Endometrial microvascular endothelial cells (primary cell): ENCODE results near the gene GLDC. TPM values are rescaled to one million over a fixed set of nuclear protein-coding genes. Genes with fewer than 3 reads are reported as not detected.
"Not testable (repeated sequence)": the region's sequence is repeated elsewhere in the genome, so short reads cannot be mapped to it uniquely, and the experiment has no call there.

ENCODE experiments used
- in situ Hi-C: cut with HindIII; loops from 2 replicates; pipeline ENCODE4 v1.10.0; 2017; ENCODE audit warnings: low sequenced_read_pairs, low pct_unique_long_range_greater_than_20kb; ENCODE audit errors: inconsistent ontology term
- total RNA-seq: library from RNA; depleted of rRNA; stranded (reverse); fragments of >200 nt; gene quantifications from one replicate; pipeline ENCODE4 v1.2.3, GENCODE V29; 2015; ENCODE audit errors: inconsistent ontology term

The GLDC gene
- total RNA-seq, 1 donor from 2014 or later: 1.0 TPM

DNA sequence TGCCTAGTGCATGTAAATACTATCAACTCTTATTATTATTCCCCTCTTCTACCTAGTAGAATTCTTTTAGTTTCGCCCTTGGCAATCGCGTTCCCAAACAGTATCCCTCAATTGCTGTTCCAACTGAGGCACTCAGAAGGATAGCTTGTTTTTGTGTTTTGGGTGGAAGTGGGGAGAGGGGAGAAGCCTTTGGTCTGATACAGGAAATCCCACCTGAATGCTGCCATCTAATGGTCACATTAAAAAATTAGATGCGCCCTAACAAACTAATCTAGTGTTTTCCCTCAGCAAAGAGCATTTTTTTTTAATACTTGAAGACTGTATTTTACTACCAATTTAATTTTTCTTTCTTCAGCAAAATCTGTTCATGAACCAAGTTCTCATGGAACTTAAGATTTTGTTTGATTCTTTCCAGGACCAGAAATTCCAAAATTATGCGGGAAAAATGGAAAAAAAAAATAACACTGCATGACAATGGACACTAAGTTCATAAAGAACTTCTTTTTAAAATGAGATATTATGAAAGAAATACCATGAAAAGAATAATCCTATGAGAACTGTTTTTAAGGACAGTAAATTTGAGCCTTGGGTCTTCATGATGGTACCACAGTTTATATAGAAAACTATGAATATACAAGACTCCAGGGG lies 22.2 kb upstream of the GLDC start:
- in situ Hi-C loops: no loop called here

DNA sequence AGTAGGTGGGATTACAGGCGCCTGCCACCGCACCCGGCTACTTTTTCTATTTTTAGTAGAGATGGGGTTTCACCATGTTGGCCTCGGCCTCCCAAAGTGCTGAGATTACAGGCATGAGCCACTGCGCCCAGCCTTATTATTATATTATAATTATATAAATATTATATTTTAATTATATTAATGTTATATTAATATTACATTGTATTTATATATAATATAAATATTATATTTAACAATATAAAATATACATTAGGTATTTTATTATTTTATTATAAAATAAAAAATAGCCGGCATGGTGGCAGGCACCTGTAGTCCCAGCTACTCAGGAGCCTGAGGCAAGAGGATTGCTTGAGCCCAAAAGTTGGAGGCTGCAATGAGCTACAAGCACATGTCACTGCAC lies 21.6 kb upstream of the GLDC start:
- in situ Hi-C loops: no loop called here

DNA sequence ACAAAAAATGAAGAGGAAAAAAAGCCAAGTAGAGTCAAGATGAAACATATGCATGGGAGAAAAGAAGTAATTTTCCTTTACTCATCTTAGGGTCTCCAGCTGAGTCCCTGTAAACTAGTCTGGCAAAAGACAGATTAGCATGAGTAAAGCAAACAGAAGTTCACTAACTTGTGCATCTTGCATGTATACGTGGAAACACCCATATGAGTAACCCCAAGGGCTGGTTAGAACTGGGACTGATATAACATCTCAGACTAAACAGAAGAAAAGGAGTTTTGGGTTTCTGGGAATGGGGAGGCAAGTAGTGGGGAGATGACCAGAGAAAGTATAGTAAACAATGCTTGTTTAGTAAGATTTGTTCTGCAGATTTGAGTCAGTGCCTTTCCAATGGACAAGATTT lies 20.1 kb upstream of the GLDC start:
- in situ Hi-C loops: no loop called here

DNA sequence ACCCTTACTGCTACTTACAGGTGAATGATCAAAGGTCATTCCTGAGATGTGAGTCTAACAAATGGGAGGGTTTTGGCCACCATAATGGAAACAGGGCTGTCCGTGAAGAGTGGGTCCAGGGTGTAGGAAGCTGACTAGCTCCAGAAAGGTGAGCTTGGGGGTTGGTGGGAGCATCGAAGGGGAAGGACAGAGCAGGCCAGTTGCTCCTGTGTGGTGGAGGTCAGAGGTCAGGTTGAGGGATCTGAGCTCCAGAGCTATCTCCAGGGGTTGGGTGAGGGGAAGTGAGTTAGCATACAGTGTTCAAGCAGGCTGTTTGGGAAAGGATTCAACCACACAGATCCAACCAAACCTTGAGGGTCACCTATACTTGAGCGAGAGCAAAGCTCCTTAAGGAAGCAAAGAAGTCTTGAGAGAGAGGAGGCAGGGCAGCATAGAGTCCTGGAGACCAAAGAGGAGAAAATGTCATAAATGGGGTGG lies 18.7 kb upstream of the GLDC start:
- in situ Hi-C loops: no loop called here

DNA sequence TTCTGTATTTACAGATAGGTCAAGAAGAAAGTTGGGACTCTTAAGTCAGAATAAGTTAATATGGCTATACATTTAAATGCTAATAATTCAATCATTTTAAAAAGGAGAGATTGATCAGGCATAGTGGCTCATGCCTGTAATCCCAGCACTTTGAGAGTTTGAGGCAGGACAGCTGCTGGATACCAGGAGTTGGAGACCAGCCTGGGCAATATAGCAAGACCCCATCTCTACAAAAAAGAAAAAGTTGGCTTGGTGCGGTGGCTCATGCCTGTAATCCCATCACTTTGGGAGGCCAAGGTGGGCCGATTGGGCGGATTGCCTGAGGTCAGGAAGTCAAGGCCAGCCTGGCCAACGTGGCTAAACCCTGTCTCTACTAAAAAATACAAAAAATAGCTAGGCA lies 15.0 kb upstream of the GLDC start:
- in situ Hi-C loops: no loop called here

DNA sequence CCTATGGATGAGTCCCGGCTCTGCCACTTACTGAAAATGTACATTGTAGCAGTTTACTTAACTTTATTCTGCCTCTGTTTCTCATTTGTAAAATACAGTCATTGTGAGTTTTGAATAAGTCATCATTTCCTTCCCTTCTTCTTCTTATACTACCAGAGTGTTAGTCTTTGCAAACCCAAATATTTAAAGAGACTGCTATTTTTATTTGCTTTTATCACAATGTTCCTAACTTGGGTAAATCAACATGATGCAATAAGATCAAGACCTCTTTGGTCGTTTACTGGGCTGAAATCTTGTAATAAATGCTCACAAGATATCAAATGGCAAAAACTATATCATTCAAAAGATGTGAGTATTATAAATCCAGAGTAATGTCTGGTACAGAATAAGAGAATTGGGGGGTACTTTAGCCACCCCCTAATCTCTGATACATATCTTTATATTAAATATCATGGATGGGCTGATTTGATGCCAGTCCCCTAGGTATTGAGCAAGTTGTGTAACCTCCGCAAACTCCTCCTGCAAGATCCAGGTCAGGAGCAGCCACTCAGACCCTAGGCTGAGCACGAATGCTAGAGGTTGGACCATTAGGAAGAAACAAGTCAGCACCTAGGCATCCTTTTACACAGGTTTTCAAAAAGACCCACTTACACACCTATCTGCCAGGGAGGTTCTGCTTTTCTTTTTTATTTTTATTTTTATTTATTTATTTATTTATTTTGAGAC lies 13.3 kb upstream of the GLDC start:
- in situ Hi-C loops: no loop called here

DNA sequence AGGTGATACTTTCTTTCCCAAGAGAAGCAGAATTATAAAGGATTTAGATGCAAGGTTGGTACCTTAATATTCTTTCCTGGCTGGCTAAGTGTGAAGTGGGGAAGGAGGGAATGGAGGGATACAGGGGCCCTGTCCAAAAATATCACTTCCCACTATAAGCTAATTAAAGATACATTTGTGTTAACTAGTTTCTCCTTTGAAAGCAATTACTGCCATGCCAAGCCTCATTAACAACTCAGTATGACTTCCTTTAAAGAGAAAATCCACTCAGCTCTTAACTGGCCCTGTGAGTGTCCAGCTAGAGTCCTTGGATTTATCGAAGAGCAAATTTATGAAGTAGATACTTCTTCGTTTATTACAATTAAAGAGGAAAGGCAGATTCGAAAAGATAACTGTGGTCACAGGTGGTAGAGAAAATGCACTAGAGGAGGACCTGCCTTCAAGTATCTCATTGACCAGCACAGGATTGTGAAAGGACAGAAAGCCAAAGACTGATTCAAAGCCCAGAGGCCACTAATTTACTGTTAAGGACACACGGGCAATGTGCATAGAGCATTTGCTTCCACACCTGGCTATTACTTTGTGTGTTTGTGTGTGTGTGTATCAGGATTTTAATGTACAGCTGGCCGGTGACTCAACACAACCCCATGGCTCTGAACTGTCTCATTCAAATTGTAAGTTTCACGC lies 11.2 kb upstream of the GLDC start:
- in situ Hi-C loops: no loop called here

DNA sequence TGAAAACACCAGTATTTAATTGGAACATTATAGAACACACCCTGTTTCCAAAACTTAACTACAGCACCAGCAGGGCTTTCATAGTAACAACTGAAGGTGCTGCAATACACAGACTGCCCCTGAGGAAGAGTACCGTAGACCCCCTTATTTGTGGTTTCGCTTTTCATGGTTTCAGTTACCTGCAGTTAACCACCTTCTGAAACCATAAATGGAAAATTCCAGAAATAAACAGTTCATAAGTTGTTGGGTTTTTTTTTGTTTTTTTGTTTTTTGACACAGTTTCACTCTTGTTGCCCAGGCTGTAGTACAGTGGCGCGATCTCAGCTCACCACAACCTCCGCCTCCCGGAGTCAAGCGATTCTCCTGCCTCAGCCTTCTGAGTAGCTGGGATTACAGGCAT lies 9.5 kb upstream of the GLDC start:
- in situ Hi-C loops: no loop called here

DNA sequence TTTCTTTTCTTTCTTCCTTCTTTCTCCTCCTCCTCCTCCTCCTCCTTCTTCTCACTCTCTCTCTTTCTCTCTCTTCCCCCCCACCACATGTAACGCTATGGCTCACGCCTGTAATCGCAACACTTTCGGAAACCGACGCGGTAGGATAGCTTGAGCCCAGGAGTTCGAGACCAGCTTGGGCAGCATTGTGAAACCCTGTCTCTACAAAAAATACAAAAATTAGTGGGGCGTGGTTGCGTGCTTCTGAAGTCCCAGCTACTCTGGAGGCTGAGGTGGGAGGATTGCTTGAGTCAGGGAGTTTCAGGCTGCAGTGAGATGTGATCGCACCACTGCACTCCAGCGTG lies 736 bp upstream of the GLDC start:
- in situ Hi-C loops: no loop called here

DNA sequence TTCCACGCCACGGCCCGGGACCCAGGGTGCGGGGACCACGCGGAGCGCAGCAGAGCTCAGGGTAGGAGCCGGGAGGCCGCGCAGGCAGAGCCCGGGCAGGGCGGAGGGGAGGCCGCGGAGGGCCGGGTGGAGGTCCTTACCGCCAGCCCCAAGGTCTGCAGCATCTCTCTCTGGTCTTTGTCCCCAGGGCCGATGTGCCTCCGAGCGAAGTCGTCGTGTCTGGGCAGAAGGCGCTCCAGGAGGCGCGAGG lies 499 bp downstream of the GLDC start:
- in situ Hi-C loops: not testable (repeated sequence)

DNA sequence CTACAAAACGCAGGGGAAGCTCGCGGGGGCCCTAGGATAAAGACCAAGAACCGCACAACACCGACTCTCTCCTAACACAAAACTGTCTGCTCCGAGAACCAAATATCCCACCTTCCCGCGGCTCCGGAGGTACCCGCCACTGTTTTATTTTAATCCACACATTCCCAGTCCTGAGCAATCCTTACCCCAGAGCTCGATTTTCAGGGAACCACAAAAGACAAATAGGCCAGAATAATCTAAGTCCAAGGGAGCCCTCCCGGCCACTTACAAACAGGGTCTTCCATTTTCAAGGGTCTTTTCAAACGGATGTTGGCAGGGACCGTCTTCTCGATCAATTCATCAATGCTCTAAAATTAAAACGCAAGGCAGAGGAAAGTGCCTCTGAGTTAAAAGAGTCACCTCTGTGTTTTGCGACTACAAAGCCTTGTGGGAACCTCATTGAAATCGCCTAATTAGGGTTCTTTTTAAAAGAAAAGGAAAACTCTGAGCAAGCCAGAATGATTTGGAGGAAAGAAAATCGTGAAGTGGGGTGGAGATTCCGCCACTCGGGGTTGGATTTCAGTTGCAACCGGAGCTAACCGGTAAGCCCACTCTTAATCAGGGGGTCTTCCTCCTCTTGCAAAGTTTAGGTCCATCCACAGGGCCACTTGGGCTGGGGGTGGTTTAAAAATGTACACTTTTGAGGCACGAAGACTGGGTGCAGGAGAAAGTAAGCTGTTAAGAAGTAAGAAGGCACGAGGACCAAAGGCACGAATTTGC lies 1.0 kb downstream of the GLDC start:
- in situ Hi-C loops: no loop called here

DNA sequence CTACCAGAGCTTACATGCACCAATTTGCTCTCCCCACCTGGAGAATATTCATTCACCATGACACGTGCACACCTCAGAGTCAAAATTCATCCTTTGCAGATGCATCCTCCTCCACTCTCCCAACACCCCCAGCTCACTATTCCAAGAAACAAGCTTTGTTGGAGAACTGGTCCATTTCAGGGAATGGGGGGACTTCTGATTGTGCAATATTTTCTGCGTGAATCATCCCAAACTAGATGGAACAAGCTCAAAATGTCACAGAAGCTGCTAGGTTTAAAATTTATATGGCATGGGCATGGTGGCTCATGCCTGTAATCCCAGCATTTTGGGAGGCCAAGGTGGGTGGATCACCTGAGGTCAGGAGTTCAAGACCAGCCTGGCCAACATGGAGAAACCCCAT lies 3.6 kb downstream of the GLDC start:
- in situ Hi-C loops: no loop called here

DNA sequence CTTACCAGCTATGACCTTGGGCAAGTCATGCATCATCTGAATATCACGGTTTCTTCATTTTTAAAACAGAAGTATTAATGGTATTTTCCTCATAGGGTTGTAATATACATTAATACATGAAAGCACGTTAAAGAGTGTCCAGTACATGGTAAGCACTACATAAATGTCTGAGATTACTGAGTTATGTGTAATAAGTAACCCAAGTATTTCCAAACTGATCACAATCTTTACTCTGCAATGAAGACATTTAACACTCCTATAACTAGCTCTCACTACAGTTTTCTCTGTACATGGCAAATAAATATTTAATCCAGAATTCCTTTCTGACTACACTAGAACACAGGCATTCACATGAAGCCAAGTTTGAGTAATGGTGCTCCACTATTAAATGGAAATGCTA lies 4.0 kb downstream of the GLDC start:
- in situ Hi-C loops: no loop called here

DNA sequence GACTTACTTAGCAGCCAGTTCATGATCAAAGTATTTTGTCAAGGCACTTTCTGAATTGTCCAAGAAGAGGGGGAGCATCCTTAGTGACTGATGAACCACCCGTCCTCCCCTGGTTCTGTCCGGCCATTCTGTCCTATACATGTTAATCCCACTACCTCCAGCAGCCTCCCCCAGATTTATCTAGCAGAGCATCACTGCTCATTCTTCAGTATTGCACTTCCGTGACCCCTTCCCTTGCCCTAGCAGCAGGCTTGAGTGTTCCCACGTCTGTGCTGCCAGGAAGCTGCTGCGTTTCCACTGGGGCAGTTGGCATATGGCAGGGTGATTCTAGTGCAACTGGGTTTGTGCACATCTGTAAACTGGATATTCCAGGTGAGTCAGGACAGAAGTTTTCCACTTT lies 4.5 kb downstream of the GLDC start:
- in situ Hi-C loops: no loop called here

DNA sequence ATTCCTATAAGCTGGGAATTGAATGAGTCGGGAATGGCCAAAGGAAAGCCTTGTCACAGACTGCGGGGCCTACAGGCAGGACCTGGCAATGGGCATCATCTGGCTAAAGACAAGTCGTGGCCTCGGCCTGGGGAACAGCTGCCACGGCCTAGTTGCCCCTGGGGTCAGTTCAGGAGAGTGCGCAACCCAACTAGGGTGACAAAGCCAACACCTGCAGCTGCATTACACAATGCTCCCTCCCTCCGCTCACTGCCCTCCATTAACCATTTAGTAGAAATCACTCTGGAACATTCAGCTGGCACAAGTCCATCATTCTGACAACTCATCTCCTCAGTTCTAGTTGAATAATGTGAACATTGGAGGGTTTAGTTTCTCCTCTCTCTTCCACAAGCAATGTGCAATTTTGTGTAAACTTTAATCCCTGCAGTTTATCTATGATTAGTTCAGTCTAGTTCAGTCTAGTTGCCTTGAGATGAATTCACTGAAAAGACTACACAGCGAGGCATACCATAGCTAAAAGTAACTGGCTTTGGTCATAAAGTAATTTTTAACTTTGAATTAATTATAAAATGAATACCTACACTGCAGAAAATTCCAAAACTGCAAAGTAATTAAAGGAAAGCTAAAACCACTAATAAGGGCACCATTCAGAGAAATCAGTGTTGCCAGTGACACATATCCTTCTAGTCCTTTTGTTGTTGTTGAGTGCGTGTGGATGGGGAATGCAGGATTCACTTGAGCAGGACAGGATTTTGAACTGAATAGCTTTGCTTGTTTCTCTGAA lies 5.1 kb downstream of the GLDC start:
- in situ Hi-C loops: no loop called here

DNA sequence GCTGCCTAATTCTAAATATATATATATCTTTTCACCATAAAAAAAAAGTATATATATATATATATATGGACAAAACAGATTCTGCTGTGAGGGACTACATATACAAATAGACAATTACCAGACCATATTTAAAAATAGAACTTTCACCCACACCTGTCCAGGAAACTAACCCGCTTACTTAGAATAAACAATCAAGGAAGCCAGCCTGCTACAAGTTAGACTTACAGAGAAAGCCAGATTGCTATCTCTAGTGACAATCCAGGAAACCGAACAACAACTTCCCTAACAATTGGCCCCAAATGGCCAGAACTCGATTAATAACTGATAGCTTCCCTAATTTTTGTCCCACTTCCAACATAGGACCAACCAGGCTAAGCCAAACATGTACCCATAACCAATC lies 5.9 kb downstream of the GLDC start:
- in situ Hi-C loops: no loop called here

DNA sequence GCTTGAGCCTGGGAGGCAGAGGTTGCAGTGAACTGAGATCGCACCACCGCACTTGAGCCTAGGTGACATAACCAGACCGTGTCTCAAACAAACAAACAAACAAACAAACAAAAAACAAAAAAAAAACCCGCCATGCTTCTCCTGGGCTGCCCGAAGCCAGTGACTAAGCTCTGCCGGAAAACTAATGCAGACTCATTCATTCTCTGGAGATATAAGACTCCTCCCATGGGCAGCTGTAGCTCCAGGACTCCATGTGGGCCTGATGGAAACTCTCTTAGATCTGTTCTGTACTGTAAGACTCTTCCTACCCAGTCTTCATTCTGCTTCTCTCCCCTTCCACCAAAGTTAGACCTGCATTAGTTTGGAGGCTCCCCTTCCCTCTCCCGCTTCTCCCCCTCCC lies 11.1 kb downstream of the GLDC start:
- in situ Hi-C loops: no loop called here

DNA sequence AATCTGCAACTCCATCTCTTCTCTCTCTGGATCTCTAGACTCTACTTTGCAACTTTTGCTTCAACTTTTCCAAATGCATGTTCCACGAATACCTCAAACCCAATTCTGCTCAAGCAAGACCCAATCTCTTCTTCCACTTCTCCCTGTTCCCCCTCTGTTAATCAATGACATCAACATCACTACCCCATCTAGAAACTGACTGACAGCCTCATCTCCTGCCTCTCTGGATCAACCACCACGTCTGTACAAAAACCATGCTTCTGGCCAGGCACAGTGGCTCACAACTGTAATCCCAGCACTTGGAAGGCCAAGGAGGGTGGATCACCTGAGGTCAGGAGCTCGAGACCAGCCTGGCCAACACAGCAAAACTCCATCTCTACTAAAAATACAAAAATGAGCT lies 12.2 kb downstream of the GLDC start:
- in situ Hi-C loops: no loop called here

DNA sequence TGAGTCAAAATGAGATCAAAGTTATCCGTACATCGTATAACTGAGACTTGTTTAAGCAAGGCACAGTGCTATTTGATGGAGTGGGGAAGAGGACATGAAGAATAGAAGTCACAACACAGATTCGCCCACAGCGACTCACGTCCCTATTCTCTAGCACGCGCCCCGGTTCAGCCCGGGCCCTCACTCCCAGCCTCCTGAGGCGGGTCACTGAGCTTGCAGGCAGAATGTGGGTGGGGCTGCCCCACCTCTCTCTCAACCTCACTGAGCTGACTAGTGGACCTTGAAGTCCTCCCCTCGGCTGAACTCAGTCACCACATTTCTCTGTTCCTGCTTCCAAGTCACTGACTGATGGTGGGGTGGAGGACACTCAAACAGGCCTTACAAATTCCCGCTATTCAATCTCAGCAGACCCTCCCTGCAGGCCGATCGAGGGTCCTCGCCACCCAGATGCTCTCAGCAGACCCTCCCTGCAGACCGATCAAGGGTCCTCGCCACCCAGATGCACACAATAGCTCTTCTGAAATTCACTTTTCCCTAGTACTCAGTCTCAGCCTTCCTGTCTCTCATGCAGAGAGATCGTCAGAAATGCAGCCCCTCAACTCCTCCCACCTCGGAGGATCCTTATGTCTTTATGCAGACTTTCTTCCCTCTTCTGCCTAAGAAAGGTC lies 12.9 kb downstream of the GLDC start:
- in situ Hi-C loops: no loop called here
